ENCODE data around the gene ATOSB. TPM values are rescaled to one million over a fixed set of nuclear protein-coding genes. Genes with fewer than 3 reads are reported as not detected.

Gene ATOSB
- total and polyA plus RNA-seq, 4 donors = 2.8 to 29.8 (median 5.6) TPM

- no peak overlapping the region for H3K27ac ChIP-seq (ENCODE audit: low read depth in 1 of 2, low read length in 2 of 2)
- H3K9me3 ChIP-seq (ENCODE audit: control insufficient read depth in 4 of 4, low read length in 3 of 4) = peaks cover 2 to 4% (median 3%) of the 10 kb centered on the region in 4 donors
- H3K36me3 ChIP-seq (ENCODE audit: control insufficient read depth in 4 of 4, insufficient read depth in 3 of 4, low read depth in 1 of 4, low read length in 3 of 4) = no peaks in the 10 kb centered on the region
- no peaks in the 10 kb centered on the region for H3K27me3 ChIP-seq (ENCODE audit: control insufficient read depth in 4 of 4, insufficient read depth in 4 of 4, low read length in 3 of 4)
- no peak overlapping the region for H3K9ac ChIP-seq (ENCODE audit: low read depth in 1 of 2, low read length in 2 of 2)
- TF ChIP-seq JUND (IDR thresholded peaks at IDR 0.05) (no peak), RAD21 (IDR thresholded peaks at IDR 0.05) (no peak), YY1 (IDR thresholded peaks at IDR 0.05) (no peak)
- H3K4me3 ChIP-seq (ENCODE audit: low read depth in 1 of 3, low read length in 3 of 3) = no peak overlapping the region
- 85% methylated on average over 8 of the region's 8 CpGs for WGBS
- no peak for DNase-seq (ENCODE audit: low spot score)
- peaks cover 0 to 11% (median 5%) of the 10 kb centered on the region in 4 donors for H3K4me1 ChIP-seq (ENCODE audit: control insufficient read depth in 4 of 4, insufficient read depth in 4 of 4, low read length in 3 of 4)
These were observed 21.2 kb upstream of the ATOSB start for GRCh38 chr9:35136866-35137265.

- Histone ChIP-seq H3K27me3 (ENCODE audit: control insufficient read depth in 4 of 4, insufficient read depth in 4 of 4, low read length in 3 of 4) (no peaks in the 10 kb centered on the region), H3K27ac (ENCODE audit: low read depth in 1 of 2, low read length in 2 of 2) (no peak overlapping the region), H3K4me1 (ENCODE audit: control insufficient read depth in 4 of 4, insufficient read depth in 4 of 4, low read length in 3 of 4) (peaks cover 0 to 11% (median 5%) of the 10 kb centered on the region in 4 donors), H3K4me3 (ENCODE audit: low read depth in 1 of 3, low read length in 3 of 3) (no peak overlapping the region), H3K9me3 (ENCODE audit: control insufficient read depth in 4 of 4, low read length in 3 of 4) (peaks cover 0 to under 1% (median 0%) of the 10 kb centered on the region in 4 donors), H3K36me3 (ENCODE audit: control insufficient read depth in 4 of 4, insufficient read depth in 3 of 4, low read depth in 1 of 4, low read length in 3 of 4) (no peaks in the 10 kb centered on the region), H3K9ac (ENCODE audit: low read depth in 1 of 2, low read length in 2 of 2) (no peak overlapping the region)
- 90% methylated on average over 7 of the region's 7 CpGs for WGBS
- no peak for DNase-seq (ENCODE audit: low spot score)
- TF ChIP-seq CTCF (IDR thresholded peaks at IDR 0.05; ENCODE audit: low read depth, low read length, missing input control) (no peak), RXRA (IDR thresholded peaks at IDR 0.05) (no peak), YY1 (IDR thresholded peaks at IDR 0.05) (no peak), RAD21 (IDR thresholded peaks at IDR 0.05) (no peak), TAF1 (conservative IDR thresholded peaks at IDR 0.05) (no peak), FOXA2 (IDR thresholded peaks at IDR 0.05) (no peak), SP1 (IDR thresholded peaks at IDR 0.05) (no peak), HNF4G (IDR thresholded peaks at IDR 0.05) (no peak), EGR1 (IDR thresholded peaks at IDR 0.05; ENCODE audit: low read depth in 2 of 2) (no peak), FOXA1 (IDR thresholded peaks at IDR 0.05) (no peak), HNF4A (conservative IDR thresholded peaks at IDR 0.05) (no peak), GABPA (IDR thresholded peaks at IDR 0.05 in 1 of 2, conservative IDR thresholded peaks at IDR 0.05 in 1 of 2) (no peak), NR2F2 (IDR thresholded peaks at IDR 0.05) (no peak), JUND (IDR thresholded peaks at IDR 0.05) (no peak)
- TF ChIP-seq, protein P1, sequence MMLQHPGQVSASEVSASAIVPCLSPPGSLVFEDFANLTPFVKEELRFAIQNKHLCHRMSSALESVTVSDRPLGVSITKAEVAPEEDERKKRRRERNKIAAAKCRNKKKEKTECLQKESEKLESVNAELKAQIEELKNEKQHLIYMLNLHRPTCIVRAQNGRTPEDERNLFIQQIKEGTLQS (IDR thresholded peaks at IDR 0.05) = no peak
- TF ChIP-seq, protein P2, sequence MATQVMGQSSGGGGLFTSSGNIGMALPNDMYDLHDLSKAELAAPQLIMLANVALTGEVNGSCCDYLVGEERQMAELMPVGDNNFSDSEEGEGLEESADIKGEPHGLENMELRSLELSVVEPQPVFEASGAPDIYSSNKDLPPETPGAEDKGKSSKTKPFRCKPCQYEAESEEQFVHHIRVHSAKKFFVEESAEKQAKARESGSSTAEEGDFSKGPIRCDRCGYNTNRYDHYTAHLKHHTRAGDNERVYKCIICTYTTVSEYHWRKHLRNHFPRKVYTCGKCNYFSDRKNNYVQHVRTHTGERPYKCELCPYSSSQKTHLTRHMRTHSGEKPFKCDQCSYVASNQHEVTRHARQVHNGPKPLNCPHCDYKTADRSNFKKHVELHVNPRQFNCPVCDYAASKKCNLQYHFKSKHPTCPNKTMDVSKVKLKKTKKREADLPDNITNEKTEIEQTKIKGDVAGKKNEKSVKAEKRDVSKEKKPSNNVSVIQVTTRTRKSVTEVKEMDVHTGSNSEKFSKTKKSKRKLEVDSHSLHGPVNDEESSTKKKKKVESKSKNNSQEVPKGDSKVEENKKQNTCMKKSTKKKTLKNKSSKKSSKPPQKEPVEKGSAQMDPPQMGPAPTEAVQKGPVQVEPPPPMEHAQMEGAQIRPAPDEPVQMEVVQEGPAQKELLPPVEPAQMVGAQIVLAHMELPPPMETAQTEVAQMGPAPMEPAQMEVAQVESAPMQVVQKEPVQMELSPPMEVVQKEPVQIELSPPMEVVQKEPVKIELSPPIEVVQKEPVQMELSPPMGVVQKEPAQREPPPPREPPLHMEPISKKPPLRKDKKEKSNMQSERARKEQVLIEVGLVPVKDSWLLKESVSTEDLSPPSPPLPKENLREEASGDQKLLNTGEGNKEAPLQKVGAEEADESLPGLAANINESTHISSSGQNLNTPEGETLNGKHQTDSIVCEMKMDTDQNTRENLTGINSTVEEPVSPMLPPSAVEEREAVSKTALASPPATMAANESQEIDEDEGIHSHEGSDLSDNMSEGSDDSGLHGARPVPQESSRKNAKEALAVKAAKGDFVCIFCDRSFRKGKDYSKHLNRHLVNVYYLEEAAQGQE (IDR thresholded peaks at IDR 0.05) = no peak
- TF ChIP-seq, protein P3, sequence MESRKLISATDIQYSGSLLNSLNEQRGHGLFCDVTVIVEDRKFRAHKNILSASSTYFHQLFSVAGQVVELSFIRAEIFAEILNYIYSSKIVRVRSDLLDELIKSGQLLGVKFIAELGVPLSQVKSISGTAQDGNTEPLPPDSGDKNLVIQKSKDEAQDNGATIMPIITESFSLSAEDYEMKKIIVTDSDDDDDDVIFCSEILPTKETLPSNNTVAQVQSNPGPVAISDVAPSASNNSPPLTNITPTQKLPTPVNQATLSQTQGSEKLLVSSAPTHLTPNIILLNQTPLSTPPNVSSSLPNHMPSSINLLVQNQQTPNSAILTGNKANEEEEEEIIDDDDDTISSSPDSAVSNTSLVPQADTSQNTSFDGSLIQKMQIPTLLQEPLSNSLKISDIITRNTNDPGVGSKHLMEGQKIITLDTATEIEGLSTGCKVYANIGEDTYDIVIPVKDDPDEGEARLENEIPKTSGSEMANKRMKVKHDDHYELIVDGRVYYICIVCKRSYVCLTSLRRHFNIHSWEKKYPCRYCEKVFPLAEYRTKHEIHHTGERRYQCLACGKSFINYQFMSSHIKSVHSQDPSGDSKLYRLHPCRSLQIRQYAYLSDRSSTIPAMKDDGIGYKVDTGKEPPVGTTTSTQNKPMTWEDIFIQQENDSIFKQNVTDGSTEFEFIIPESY (IDR thresholded peaks at IDR 0.05) = no peak
- TF ChIP-seq, protein P4, sequence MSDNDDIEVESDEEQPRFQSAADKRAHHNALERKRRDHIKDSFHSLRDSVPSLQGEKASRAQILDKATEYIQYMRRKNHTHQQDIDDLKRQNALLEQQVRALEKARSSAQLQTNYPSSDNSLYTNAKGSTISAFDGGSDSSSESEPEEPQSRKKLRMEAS (IDR thresholded peaks at IDR 0.05) = no peak
These were observed 20.3 kb upstream of the ATOSB start for GRCh38 chr9:35135988-35136387.

Measured in liver (tissue), 9 donors.